Spleen (tissue), 11 donors: ENCODE results near the gene EFS. TPM values are rescaled to one million over a fixed set of nuclear protein-coding genes. Genes with fewer than 3 reads are reported as not detected.

ENCODE experiments used
- DNase-seq: peaks from one replicate; pipeline ENCODE4 v3.0.0-alpha.2; 2020
- H3K27ac ChIP-seq, 8 donors: fragments of 200-600 bp; sonication (generic) in 7 of 8; 1 replicate in 4 of 8; 2 replicates in 4 of 8; pipeline versions ENCODE4 v1.5.0 to v1.8.0; 2016 to 2021; ENCODE audit warnings: inconsistent platforms in 4 of 8, mild to moderate bottlenecking in 4 of 8, moderate library complexity in 1 of 8
- H3K27me3 ChIP-seq, 7 donors: fragments of 200-600 bp; sonication (generic) in 6 of 7; replicated peaks in 1 of 7; 1 replicate in 4 of 7; 2 replicates in 3 of 7; pipeline versions ENCODE4 v1.5.0 to v1.8.0; 2016 to 2021; ENCODE audit warnings: inconsistent platforms in 3 of 7, mild to moderate bottlenecking in 1 of 7
- H3K36me3 ChIP-seq, 6 donors: fragments of 200-600 bp; sonication (generic) in 5 of 6; 1 replicate in 4 of 6; 2 replicates in 2 of 6; pipeline versions ENCODE4 v1.5.0 to v1.8.0; 2016 to 2021; ENCODE audit warnings: inconsistent platforms in 2 of 6
- H3K4me1 ChIP-seq, 6 donors: fragments of 200-600 bp; sonication (generic) in 5 of 6; 1 replicate in 3 of 6; 2 replicates in 3 of 6; pipeline versions ENCODE4 v1.5.0 to v1.8.0; 2016 to 2021; ENCODE audit warnings: inconsistent platforms in 3 of 6
- H3K4me3 ChIP-seq, 8 donors: fragments of 200-600 bp; sonication (generic) in 7 of 8; 1 replicate in 4 of 8; 2 replicates in 4 of 8; pipeline versions ENCODE4 v1.5.0 to v1.8.0; 2016 to 2021; ENCODE audit warnings: inconsistent platforms in 4 of 8, mild to moderate bottlenecking in 4 of 8, moderate library complexity in 2 of 8
- H3K9me3 ChIP-seq, 8 donors: fragments of 200-600 bp; sonication (generic) in 7 of 8; 1 replicate in 4 of 8; 2 replicates in 4 of 8; pipeline versions ENCODE4 v1.5.0 to v1.8.0; 2016 to 2021; ENCODE audit warnings: inconsistent platforms in 4 of 8
- CTCF ChIP-seq, 11 experiments: fragments of 200-600 bp in 7 of 11; fragments of 450-650 bp in 4 of 11; sonication (generic) in 4 of 11; IDR thresholded peaks in 8 of 11; conservative IDR thresholded peaks in 3 of 11; 1 replicate in 7 of 11; 2 replicates in 4 of 11; pipeline versions ENCODE4 v1.4.0 to v1.8.0; 2016 to 2021; ENCODE audit warnings: antibody characterized with exemption in 11 of 11, inconsistent platforms in 4 of 11, mild to moderate bottlenecking in 1 of 11
- POLR2A ChIP-seq, 3 donors: fragments of 450-650 bp; IDR thresholded peaks; one replicate each; pipeline ENCODE4 v1.5.1; 2017; ENCODE audit warnings: antibody characterized with exemption in 3 of 3, mild to moderate bottlenecking in 1 of 3
- POLR2AphosphoS5 ChIP-seq, 3 donors: sonication (generic); formaldehyde crosslinking; IDR thresholded peaks; one replicate each; pipeline ENCODE4 v1.5.1; 2017; ENCODE audit warnings: antibody characterized with exemption in 3 of 3
- WGBS, 5 donors: extraction: QIAGEN DNeasy Blood & Tissue Kit in 3 of 5; methylation state at CpG; one replicate each; pipeline versions ENCODE4 v1.1.5 to v1.1.7; 2013 to 2018; 5-methylcytosine and 5-hydroxymethylcytosine counted together
- intact Hi-C: fragments of 100-400 bp; cut with DNase I; formaldehyde crosslinking; loops from one replicate; pipeline ENCODE4 v1.15.0; 2023; ENCODE audit warnings: low total_unique reads
- polyA plus RNA-seq, 3 donors: library from polyadenylated mRNA; stranded (reverse); fragments of 200-250 nt; gene quantifications; one replicate each; pipeline ENCODE4 v1.2.1, GENCODE V29; 2013
- total RNA-seq, 7 donors: library from RNA; depleted of rRNA in 3 of 7; stranded (reverse); fragments of >200 nt in 3 of 7; fragmentation: NEBNext Ultra II Directional in 4 of 7; extraction: Animal tissue kit (Norgen Biotek cat#: 25700) in 4 of 7; gene quantifications; one replicate each; pipeline versions ENCODE4 v1.1.0 to v1.2.1, GENCODE V29; 2016 to 2021
- donor health status: healthy with polysubstance abuse.
- donor health status: DM: no; HTN: no; CAD: no; lungs with moderate emphysema.
- donor health status: DM: no; HTN: no; CAD: no.
- donor health status: Bipolar disorder and iron deficiency.
- donor health status: healthy.
- donor health status: DM: no; HTN: no; CAD: no.
- donor health status: DM: yes; HTN: yes; CAD: no.

EFS gene
- total and polyA plus RNA-seq, 10 donors, result 1.8 to 6.7 (median 3.9) TPM

- no peak for DNase-seq
- no peaks in the 10 kb centered on the region for H3K4me1 ChIP-seq
- H3K9me3 ChIP-seq, result peaks cover 0 to 18% (median 6%) of the 10 kb centered on the region in 8 donors
- intact Hi-C loops, result no loop called here
- no peak for TF ChIP-seq POLR2AphosphoS5 (IDR thresholded peaks at IDR 0.05)
- TF ChIP-seq CTCF (IDR thresholded peaks at IDR 0.05 in 8 of 11, conservative IDR thresholded peaks at IDR 0.05 in 3 of 11), result no peak
- no peak for TF ChIP-seq POLR2A (IDR thresholded peaks at IDR 0.05)
- H3K4me3 ChIP-seq, result no peak overlapping the region
- H3K27ac ChIP-seq, result no peak overlapping the region
- peaks cover 0 to 9% (median 0%) of the 10 kb centered on the region in 7 donors for H3K27me3 ChIP-seq
- H3K36me3 ChIP-seq, result no peaks in the 10 kb centered on the region
- 74 to 87% (median 84%) methylated on average over 1 of the region's 1 CpG for WGBS, 5 donors
Observed at GRCh38 chr14:23339506-23340268, 25.3 kb downstream of the EFS start.

- Histone ChIP-seq H3K4me1 (no peaks in the 10 kb centered on the region), H3K4me3 (no peak overlapping the region), H3K9me3 (peaks cover 0 to 18% (median 6%) of the 10 kb centered on the region in 8 donors), H3K27me3 (peaks cover 0 to 6% (median 0%) of the 10 kb centered on the region in 7 donors), H3K36me3 (no peaks in the 10 kb centered on the region), H3K27ac (no peak overlapping the region)
- no peak for TF ChIP-seq CTCF (IDR thresholded peaks at IDR 0.05 in 8 of 11, conservative IDR thresholded peaks at IDR 0.05 in 3 of 11)
- no peak for TF ChIP-seq POLR2A (IDR thresholded peaks at IDR 0.05)
- no peak for TF ChIP-seq POLR2AphosphoS5 (IDR thresholded peaks at IDR 0.05)
- 83 to 88% (median 86%) methylated on average over 5 of the region's 5 CpGs for WGBS, 5 donors
- DNase-seq, result no peak
- intact Hi-C loops, result no loop called here
Observed at GRCh38 chr14:23335623-23336022, 29.3 kb downstream of the EFS start.

- no peaks in the 10 kb centered on the region for H3K9me3 ChIP-seq
- no peak overlapping the region for H3K4me3 ChIP-seq
- no peak for DNase-seq
- no peak overlapping the region for H3K27ac ChIP-seq
- WGBS, 5 donors, result 45 to 50% (median 47%) methylated on average over 4 of the region's 4 CpGs
- H3K4me1 ChIP-seq, result peaks cover 5 to 23% (median 13%) of the 10 kb centered on the region in 6 donors
- H3K36me3 ChIP-seq, result peaks cover 8 to 37% (median 27%) of the 10 kb centered on the region in 6 donors
- no peaks in the 10 kb centered on the region for H3K27me3 ChIP-seq
- TF ChIP-seq CTCF (IDR thresholded peaks at IDR 0.05 in 8 of 11, conservative IDR thresholded peaks at IDR 0.05 in 3 of 11), result peak; percentile 62 to 90 (median 86)
- no peak for TF ChIP-seq POLR2AphosphoS5 (IDR thresholded peaks at IDR 0.05)
- no peak for TF ChIP-seq POLR2A (IDR thresholded peaks at IDR 0.05)
- intact Hi-C loops, result loop anchor here (5.0 to 10.0 kb wide), 3 partner anchors 49 to 237 kb away; partner anchors contain the start of genes AP1G2, CMTM5 and NGDN
Observed at GRCh38 chr14:23327947-23328744, 36.8 kb downstream of the EFS start.
